DOHH2 (cell line): Measurements from ENCODE around the gene ZMIZ2.

Source experiments
- H3F3A ChIP-seq: fragments of 200-600 bp; sonication (generic), shearing (Covaris generic); 2 replicates; pipeline ENCODE4 v1.6.0; 2016; ENCODE audit warnings: antibody characterized with exemption, mild to moderate bottlenecking; ENCODE audit not compliant: control insufficient read depth, insufficient read depth
- H3K27ac ChIP-seq: fragments of 200-600 bp; sonication (generic); 2 replicates; pipeline ENCODE4 v1.5.1; 2014; ENCODE audit warnings: low read depth, mild to moderate bottlenecking, low read length, moderate library complexity
- H3K27me3 ChIP-seq: fragments of 200-600 bp; sonication (generic); 2 replicates; pipeline ENCODE4 v1.6.1; 2014; ENCODE audit warnings: mild to moderate bottlenecking, low read length, mixed read lengths; ENCODE audit not compliant: control insufficient read depth
- H3K36me3 ChIP-seq: fragments of 200-600 bp; sonication (generic); 2 replicates; pipeline ENCODE4 v1.6.1; 2014; ENCODE audit warnings: mild to moderate bottlenecking, low read length, moderate library complexity, mixed read lengths; ENCODE audit not compliant: control insufficient read depth
- H3K4me1 ChIP-seq: fragments of 200-600 bp; sonication (generic); 2 replicates; pipeline ENCODE4 v1.6.1; 2014; ENCODE audit warnings: mild to moderate bottlenecking, low read length, mixed read lengths; ENCODE audit not compliant: control insufficient read depth
- H3K4me2 ChIP-seq: fragments of 200-600 bp; sonication (generic); 2 replicates; pipeline ENCODE4 v1.6.0; 2014; ENCODE audit warnings: mild to moderate bottlenecking, low read length, moderate library complexity
- H3K4me3 ChIP-seq: fragments of 200-600 bp; sonication (generic); 2 replicates; pipeline ENCODE4 v1.5.1; 2014; ENCODE audit warnings: mild to moderate bottlenecking, low read length, mixed read lengths
- H3K79me2 ChIP-seq: fragments of 200-600 bp; sonication (generic); 2 replicates; pipeline ENCODE4 v1.6.1; 2014; ENCODE audit warnings: mild to moderate bottlenecking, low read length, mixed read lengths; ENCODE audit not compliant: control insufficient read depth
- H3K9me2 ChIP-seq: fragments of 200-600 bp; sonication (generic); replicated peaks from 2 replicates; pipeline ENCODE4 v1.6.1; 2014; ENCODE audit warnings: mild to moderate bottlenecking, low read length, mixed read lengths; ENCODE audit not compliant: control insufficient read depth
- H3K9me3 ChIP-seq: fragments of 200-600 bp; sonication (generic); 2 replicates; pipeline ENCODE4 v1.6.1; 2014; ENCODE audit warnings: antibody characterized with exemption, low read length, mixed read lengths; ENCODE audit not compliant: control insufficient read depth, insufficient read depth
- H4K20me1 ChIP-seq: fragments of 200-600 bp; sonication (generic); 2 replicates; pipeline ENCODE4 v1.6.0; 2014; ENCODE audit warnings: low read depth, mild to moderate bottlenecking, antibody characterized with exemption, low read length, moderate library complexity; ENCODE audit not compliant: control insufficient read depth, insufficient read depth
- CTCF ChIP-seq: fragments of 200-600 bp; sonication (generic); IDR thresholded peaks from one replicate; pipeline ENCODE4 v1.5.1; 2014; ENCODE audit warnings: antibody characterized with exemption, mild to moderate bottlenecking, low read depth, low read length; ENCODE audit not compliant: poor library complexity, severe bottlenecking
- EZH2phosphoT487 ChIP-seq: fragments of 200-600 bp; sonication (generic); IDR thresholded peaks from 2 replicates; pipeline ENCODE4 v1.6.1; 2017; ENCODE audit warnings: borderline replicate concordance, mild to moderate bottlenecking, antibody characterized with exemption, low read length, moderate library complexity, mixed read lengths

The ZMIZ2 gene

DNA sequence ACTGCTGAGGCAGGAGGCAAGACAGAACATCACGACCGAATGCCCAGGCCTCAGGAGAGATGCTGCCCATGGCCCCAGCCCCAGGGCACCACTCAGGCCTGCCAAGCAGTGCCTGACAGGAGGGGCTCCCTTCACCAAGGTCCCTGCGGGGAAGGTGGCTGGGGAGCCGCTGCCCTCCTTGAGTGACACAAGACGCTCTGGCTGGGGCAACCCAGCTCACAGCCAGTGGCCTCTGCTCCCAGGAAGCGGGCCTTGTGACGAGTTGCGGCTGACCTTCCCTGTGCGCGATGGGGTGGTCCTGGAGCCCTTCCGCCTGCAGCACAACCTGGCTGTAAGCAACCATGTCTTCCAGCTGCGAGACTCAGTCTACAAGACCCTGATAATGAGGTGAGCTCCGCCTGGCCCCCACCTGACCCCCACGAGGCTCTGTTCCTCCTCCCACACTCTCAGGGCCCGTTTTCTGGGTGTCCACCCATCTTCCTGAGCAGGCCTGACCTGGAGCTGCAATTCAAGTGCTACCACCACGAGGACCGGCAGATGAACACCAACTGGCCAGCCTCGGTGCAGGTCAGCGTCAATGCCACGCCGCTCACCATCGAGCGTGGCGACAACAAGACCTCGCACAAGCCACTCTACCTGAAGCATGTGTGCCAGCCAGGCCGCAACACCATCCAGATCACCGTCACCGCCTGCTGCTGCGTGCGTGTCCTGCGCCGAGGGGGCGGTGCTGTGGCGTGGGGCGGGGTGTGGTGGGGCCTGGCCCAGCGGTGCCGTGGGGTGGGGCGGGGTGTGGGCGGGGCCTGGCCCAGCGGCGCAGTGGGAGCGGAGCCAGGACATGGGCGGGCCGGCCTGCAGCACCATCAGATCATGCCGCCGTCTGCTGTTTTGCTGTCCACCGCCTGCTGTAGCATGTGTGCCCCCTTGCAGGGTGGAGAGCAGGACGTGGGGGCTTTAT, 12.8 kb downstream of the ZMIZ2 start:
- Histone ChIP-seq H3K27me3 (no peaks in the 10 kb centered on the region), H3K9me2 (no peaks in the 10 kb centered on the region), H3K79me2 (no peaks in the 10 kb centered on the region; the same call in 1 of the 2 replicates), H3K4me3 (no peak overlapping the region), H3K27ac (no peak overlapping the region), H3K9me3 (no peaks in the 10 kb centered on the region), H3K4me2 (no peak overlapping the region), H3K36me3 (peaks cover 84% of the 10 kb centered on the region), H3F3A (no peaks in the 10 kb centered on the region), H3K4me1 (no peaks in the 10 kb centered on the region), H4K20me1 (no peaks in the 10 kb centered on the region)
- no peak for TF ChIP-seq CTCF
- TF ChIP-seq EZH2phosphoT487 = no peak

GRCh38 chr7:44762300-44762699, 13.7 kb downstream of the ZMIZ2 start:
- TF ChIP-seq CTCF (no peak), EZH2phosphoT487 (no peak)
- Histone ChIP-seq H3K9me2 (no peaks in the 10 kb centered on the region), H3K79me2 (no peaks in the 10 kb centered on the region), H3K4me1 (no peaks in the 10 kb centered on the region), H3K36me3 (peaks cover 84% of the 10 kb centered on the region), H3K9me3 (no peaks in the 10 kb centered on the region), H3K4me3 (no peak overlapping the region), H3K27me3 (no peaks in the 10 kb centered on the region), H4K20me1 (no peaks in the 10 kb centered on the region), H3F3A (no peaks in the 10 kb centered on the region), H3K4me2 (no peak overlapping the region), H3K27ac (no peak overlapping the region)

DNA sequence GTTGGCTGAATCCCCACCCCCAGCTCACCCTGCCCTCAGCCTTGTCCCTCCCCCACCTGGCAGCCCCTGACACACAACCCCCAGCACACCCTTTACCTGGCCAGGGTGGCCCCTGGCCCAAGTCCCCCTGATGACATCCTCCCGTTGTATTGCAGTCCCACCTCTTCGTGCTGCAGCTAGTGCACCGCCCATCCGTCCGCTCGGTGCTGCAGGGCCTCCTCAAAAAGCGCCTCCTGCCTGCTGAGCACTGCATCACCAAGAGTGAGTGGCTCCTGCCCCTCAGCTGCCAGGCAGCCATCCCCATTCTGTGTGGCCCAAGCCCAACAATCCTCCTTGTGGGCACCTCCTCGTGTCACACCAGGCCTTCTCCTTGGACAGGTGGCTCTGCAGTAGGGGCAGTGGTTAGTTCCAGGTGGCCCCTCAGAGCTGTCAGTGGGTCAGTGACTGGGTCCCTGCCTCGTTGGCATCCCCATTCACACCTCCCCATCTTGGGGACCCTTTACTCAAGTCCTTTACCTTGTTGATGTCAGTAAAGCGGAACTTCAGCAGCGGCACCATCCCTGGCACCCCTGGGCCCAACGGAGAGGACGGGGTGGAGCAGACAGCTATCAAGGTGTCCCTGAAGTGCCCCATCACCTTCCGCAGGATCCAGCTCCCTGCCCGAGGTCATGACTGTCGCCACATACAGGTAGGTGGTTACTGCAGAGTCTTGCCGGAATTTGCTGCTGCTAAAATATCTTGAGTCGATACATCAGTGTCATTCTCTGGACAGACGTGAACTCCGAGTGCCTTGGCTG, 14.3 kb downstream of the ZMIZ2 start:
- Histone ChIP-seq H3F3A (no peaks in the 10 kb centered on the region), H3K4me2 (no peak overlapping the region), H3K9me2 (no peaks in the 10 kb centered on the region), H3K27ac (no peak overlapping the region), H3K36me3 (peaks cover 89% of the 10 kb centered on the region), H3K79me2 (no peaks in the 10 kb centered on the region), H3K27me3 (no peaks in the 10 kb centered on the region), H4K20me1 (no peaks in the 10 kb centered on the region), H3K4me1 (peaks cover 3% of the 10 kb centered on the region), H3K9me3 (no peaks in the 10 kb centered on the region), H3K4me3 (no peak overlapping the region)
- no peak for TF ChIP-seq CTCF
- TF ChIP-seq EZH2phosphoT487 = no peak
